GM19372 (cell line): ENCODE results near the gene RB1.

ENCODE experiments used
- ATAC-seq: cut with Tn5 transposase; IDR thresholded peaks from one replicate; pipeline ENCODE4 v1.9.1; 2021; ENCODE audit warnings: mild to moderate bottlenecking, low read depth, moderate library complexity; ENCODE audit not compliant: unreplicated experiment

RB1 gene

GRCh38 chr13:48303359-48304142 lies at the start of gene RB1:
Gene RB1 (plus strand): TSS chr13:48303751. CDS start chr13:48303913, 162 bp downstream.
- peak; percentile 75 for ATAC-seq

GRCh38 chr13:48253849-48254248 lies 49.7 kb upstream of the RB1 start:
- no peak for ATAC-seq

GRCh38 chr13:48255090-48255489 lies 48.5 kb upstream of the RB1 start:
- ATAC-seq = no peak

GRCh38 chr13:48255954-48256353 lies 47.6 kb upstream of the RB1 start:
- ATAC-seq = no peak

- no peak for ATAC-seq
These were observed 45.5 kb upstream of the RB1 start for GRCh38 chr13:48258002-48258401.

GRCh38 chr13:48258430-48258829 lies 45.1 kb upstream of the RB1 start:
- no peak for ATAC-seq

GRCh38 chr13:48260970-48261369 lies 42.6 kb upstream of the RB1 start:
- no peak for ATAC-seq

- no peak for ATAC-seq
These were observed 40.4 kb upstream of the RB1 start for GRCh38 chr13:48263196-48263595.

- ATAC-seq = no peak
These were observed 39.5 kb upstream of the RB1 start for GRCh38 chr13:48264058-48264457.

GRCh38 chr13:48265217-48265815 lies 38.2 kb upstream of the RB1 start:
- peak; percentile 72 for ATAC-seq

- ATAC-seq = no peak
These were observed 37.4 kb upstream of the RB1 start for GRCh38 chr13:48266150-48266549.

GRCh38 chr13:48266701-48267639 lies 36.6 kb upstream of the RB1 start:
- ATAC-seq = no peak

- ATAC-seq = no peak
These were observed 35.5 kb upstream of the RB1 start for GRCh38 chr13:48268019-48268418.

- ATAC-seq = no peak
These were observed 30.2 kb upstream of the RB1 start for GRCh38 chr13:48273346-48273745.

GRCh38 chr13:48275507-48275906 lies 28.0 kb upstream of the RB1 start:
- no peak for ATAC-seq

GRCh38 chr13:48278806-48279205 lies 24.7 kb upstream of the RB1 start:
- ATAC-seq = no peak

GRCh38 chr13:48281556-48281955 lies 22.0 kb upstream of the RB1 start:
- no peak for ATAC-seq

- ATAC-seq = no peak
These were observed 11.8 kb upstream of the RB1 start for GRCh38 chr13:48291730-48292129.

GRCh38 chr13:48292650-48293049 lies 10.9 kb upstream of the RB1 start:
- no peak for ATAC-seq

GRCh38 chr13:48294653-48295052 lies 8.9 kb upstream of the RB1 start:
- ATAC-seq = no peak

- no peak for ATAC-seq
These were observed 8.3 kb upstream of the RB1 start for GRCh38 chr13:48295271-48295670.
